Activated CD8-positive, alpha-beta T cell treated with anti-CD3 and anti-CD28 coated beads, Interleukin-2, amount 10 ng/mL, durations not matched to agents 7 days and 5 days (primary cell): ENCODE data around the gene ANKS1A. TPM values are rescaled to one million over a fixed set of nuclear protein-coding genes. Genes with fewer than 3 reads are reported as not detected.

ENCODE experiments used
- ATAC-seq: fragments of 150-1000 bp; cut with Tn5 transposase; one replicate; pipeline ENCODE4 v1.10.0; 2021; ENCODE audit warnings: moderate library complexity
- CTCF ChIA-PET: fragments of 350-600 bp; sonication (Branson Sonifier 250); formaldehyde crosslinking; loops from one replicate; lab custom pipeline; 2021; ENCODE audit warnings: antibody characterized with exemption; lab: Charles Lee
- POLR2A ChIA-PET: fragments of 350-600 bp; sonication (Branson Sonifier 250); formaldehyde crosslinking; loops from one replicate; lab custom pipeline; 2021; ENCODE audit warnings: antibody characterized with exemption; lab: Charles Lee
- DNase-seq: peaks from one replicate; pipeline ENCODE4 v3.0.0-alpha.2; 2020
- H3K27ac Mint-ChIP-seq: one replicate; pipeline ENCODE4 v1.8.0; 2021; ENCODE audit warnings: mild to moderate bottlenecking, mixed read lengths
- H3K27me3 Mint-ChIP-seq: one replicate; pipeline ENCODE4 v1.8.0; 2021; ENCODE audit warnings: low read depth, mixed read lengths
- H3K36me3 Mint-ChIP-seq: one replicate; pipeline ENCODE4 v1.8.0; 2021; ENCODE audit warnings: low read depth, mixed read lengths
- H3K4me1 Mint-ChIP-seq: one replicate; pipeline ENCODE4 v1.8.0; 2021; ENCODE audit warnings: low read depth, mixed read lengths
- H3K4me3 Mint-ChIP-seq: one replicate; pipeline ENCODE4 v1.8.0; 2021; ENCODE audit warnings: mild to moderate bottlenecking, mixed read lengths
- H3K9me3 Mint-ChIP-seq: one replicate; pipeline ENCODE4 v1.8.0; 2022; ENCODE audit warnings: mixed read lengths; ENCODE audit not compliant: insufficient read depth
- total RNA-seq, 2 experiments: library from RNA; stranded (reverse); gene quantifications; one replicate each; pipeline ENCODE4 v1.2.3, GENCODE V29; 2021

ANKS1A gene
- total RNA-seq, 2 experiments from 2014 or later, result 5.3 to 5.8 TPM

DNA sequence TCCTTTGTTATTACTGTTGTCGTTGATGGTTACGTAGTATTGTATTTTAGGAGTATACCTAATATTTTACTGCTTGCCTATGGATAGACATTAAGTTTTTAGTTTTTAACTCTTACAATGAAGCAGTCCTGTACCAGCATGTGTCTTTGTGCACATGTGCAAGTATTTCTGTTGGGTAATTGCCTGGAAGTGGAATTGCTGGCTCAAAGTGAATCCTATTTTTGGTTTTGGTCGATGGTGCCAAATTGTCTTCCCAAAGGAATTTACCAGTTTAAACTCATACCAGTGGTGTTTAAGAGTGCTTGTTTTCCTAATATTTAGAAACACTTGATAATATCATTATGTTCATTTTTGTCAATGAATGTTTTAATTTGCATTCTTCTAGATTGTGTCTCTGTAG, 75.5 kb downstream of the ANKS1A start:
- POLR2A ChIA-PET, result no interaction called here
- H3K27ac Mint-ChIP-seq, result no peak overlapping the region
- no peak overlapping the region for H3K4me3 Mint-ChIP-seq

DNA sequence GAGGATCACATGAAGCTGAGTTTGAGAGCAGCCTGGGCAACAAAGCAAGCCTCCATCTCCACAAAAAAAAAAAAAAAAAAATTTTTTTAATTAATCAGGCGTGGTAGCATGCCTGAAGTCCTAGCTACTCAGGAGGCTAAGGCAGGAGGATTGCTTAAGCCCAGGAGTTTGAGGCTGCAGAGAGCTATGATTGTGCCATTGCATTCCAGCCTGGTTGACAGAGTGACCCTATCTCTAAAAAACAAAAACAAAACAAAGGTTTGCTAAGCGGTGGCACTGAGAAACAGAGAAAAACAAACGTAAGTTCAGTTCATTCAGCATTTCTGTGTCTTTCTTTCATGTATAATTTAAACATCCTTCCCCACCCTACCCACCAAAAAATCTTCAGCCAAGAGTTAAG, 78.4 kb downstream of the ANKS1A start:
- POLR2A ChIA-PET, result no interaction called here
- no peak overlapping the region for H3K4me3 Mint-ChIP-seq

More for the DNA sequence above, 75.5 kb downstream of the ANKS1A start:
- CTCF ChIA-PET, result no interaction called here
- Mint-ChIP-seq H3K9me3 (no peaks in the 10 kb centered on the region), H3K27me3 (no peaks in the 10 kb centered on the region), H3K36me3 (no peaks in the 10 kb centered on the region), H3K4me1 (peaks cover 2% of the 10 kb centered on the region)
- ATAC-seq (no peak), DNase-seq (no peak)

DNA sequence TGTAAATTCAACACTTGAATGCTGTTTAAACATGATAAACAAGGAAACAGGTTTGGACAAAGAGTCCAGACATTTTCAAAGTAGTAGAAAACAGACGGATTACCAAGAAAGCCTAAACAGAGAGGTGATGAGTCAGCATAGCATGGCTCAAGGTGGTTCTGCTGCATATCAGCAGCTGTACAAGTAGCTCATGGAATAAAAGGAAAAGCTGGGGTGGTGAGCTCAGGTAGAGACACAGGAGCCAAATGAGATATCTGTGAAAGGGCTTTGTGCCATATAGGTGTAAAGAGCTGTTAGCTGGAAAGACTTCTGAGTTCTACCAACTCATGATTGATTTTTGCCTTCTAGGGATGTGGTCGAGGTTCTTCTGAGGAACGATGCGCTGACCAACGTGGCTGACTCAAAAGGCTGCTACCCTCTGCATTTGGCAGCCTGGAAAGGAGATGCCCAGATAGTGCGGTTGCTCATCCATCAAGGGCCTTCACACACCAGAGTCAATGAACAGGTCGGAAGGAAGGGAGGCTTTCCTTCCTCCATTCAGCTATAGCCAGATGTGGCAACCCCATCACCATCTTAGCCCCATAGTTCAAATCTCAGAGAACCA, 80.7 kb downstream of the ANKS1A start:
- H3K4me3 Mint-ChIP-seq, result no peak overlapping the region
- no peaks in the 10 kb centered on the region for H3K9me3 Mint-ChIP-seq
- no peak overlapping the region for H3K27ac Mint-ChIP-seq
- DNase-seq (no peak), ATAC-seq (no peak)
- H3K36me3 Mint-ChIP-seq, result no peaks in the 10 kb centered on the region
- CTCF ChIA-PET, result interaction anchor here (1.7 to 1.9 kb wide), 2 partner anchors 18 to 271 kb away, joined by 4 to 5 read pairs; no protein-coding TSS in a partner anchor
- peaks cover 2% of the 10 kb centered on the region for H3K27me3 Mint-ChIP-seq
- peaks cover 9% of the 10 kb centered on the region for H3K4me1 Mint-ChIP-seq
- POLR2A ChIA-PET, result no interaction called here

More for the DNA sequence above, 78.4 kb downstream of the ANKS1A start:
- CTCF ChIA-PET, result no interaction called here
- no peaks in the 10 kb centered on the region for H3K36me3 Mint-ChIP-seq
- peaks cover 9% of the 10 kb centered on the region for H3K4me1 Mint-ChIP-seq
- H3K9me3 Mint-ChIP-seq, result no peaks in the 10 kb centered on the region
- H3K27me3 Mint-ChIP-seq, result no peaks in the 10 kb centered on the region
- ATAC-seq (no peak), DNase-seq (no peak)
- no peak overlapping the region for H3K27ac Mint-ChIP-seq

DNA sequence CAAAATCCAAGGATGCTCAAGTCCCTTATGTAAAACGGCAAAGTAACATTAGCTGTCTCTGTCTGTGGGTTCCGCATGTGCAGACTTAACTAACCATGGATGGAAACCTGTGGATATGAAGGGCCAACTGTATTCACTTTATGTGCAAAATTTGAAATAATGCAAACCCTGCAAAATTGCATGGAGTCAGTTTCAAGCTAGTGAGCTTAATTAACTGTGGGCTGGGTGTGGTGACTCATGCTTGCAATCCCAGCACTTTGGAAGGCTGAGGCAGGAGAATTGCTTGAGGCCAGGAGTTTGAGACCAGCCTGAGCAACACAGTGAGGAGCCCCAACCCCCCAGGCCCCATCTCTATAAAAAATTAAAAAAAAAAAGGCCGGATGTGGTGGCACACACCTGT, 81.4 kb downstream of the ANKS1A start:
- Mint-ChIP-seq H3K36me3 (no peaks in the 10 kb centered on the region), H3K27me3 (peaks cover 2% of the 10 kb centered on the region), H3K9me3 (no peaks in the 10 kb centered on the region), H3K27ac (no peak overlapping the region), H3K4me3 (no peak overlapping the region), H3K4me1 (peaks cover 9% of the 10 kb centered on the region)
- ChIA-PET CTCF (interaction anchor here (1.9 kb wide), 1 partner anchor 271 kb away, joined by 4 read pairs; no protein-coding TSS in a partner anchor), POLR2A (interaction anchor here (0.6 kb wide), 1 partner anchor 127 kb away, joined by 5 read pairs; no protein-coding TSS in a partner anchor)
- DNase-seq, result no peak
- ATAC-seq, result no peak

DNA sequence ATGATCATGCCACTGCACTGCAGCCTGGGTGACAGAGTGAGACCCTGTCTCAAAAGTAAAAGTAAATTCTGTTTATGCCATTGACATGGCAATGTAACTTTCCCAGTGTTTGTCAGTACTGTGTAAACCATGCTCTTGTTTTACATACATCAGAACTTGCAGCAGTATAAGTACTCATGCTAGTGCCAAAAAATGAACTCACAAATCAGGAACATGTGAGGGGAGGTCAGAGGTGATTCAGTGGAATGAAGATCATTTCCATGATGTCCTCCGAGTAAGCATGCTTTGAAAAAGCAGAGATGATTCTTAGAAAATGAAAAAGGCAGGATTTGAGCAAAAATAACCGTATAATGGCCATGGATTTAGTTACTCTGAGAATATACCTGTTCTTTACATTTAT, 81.9 kb downstream of the ANKS1A start:
- ChIA-PET CTCF (interaction anchor here (1.9 to 3.2 kb wide), 2 partner anchors 16 to 270 kb away, joined by 4 to 13 read pairs; no protein-coding TSS in a partner anchor), POLR2A (interaction anchor here (0.6 kb wide), 1 partner anchor 127 kb away, joined by 5 read pairs; no protein-coding TSS in a partner anchor)
- no peak overlapping the region for H3K4me3 Mint-ChIP-seq
- H3K27ac Mint-ChIP-seq, result no peak overlapping the region
- no peaks in the 10 kb centered on the region for H3K36me3 Mint-ChIP-seq
- peaks cover 9% of the 10 kb centered on the region for H3K4me1 Mint-ChIP-seq
- no peak for DNase-seq
- peaks cover 2% of the 10 kb centered on the region for H3K27me3 Mint-ChIP-seq
- no peak for ATAC-seq
- H3K9me3 Mint-ChIP-seq, result no peaks in the 10 kb centered on the region

DNA sequence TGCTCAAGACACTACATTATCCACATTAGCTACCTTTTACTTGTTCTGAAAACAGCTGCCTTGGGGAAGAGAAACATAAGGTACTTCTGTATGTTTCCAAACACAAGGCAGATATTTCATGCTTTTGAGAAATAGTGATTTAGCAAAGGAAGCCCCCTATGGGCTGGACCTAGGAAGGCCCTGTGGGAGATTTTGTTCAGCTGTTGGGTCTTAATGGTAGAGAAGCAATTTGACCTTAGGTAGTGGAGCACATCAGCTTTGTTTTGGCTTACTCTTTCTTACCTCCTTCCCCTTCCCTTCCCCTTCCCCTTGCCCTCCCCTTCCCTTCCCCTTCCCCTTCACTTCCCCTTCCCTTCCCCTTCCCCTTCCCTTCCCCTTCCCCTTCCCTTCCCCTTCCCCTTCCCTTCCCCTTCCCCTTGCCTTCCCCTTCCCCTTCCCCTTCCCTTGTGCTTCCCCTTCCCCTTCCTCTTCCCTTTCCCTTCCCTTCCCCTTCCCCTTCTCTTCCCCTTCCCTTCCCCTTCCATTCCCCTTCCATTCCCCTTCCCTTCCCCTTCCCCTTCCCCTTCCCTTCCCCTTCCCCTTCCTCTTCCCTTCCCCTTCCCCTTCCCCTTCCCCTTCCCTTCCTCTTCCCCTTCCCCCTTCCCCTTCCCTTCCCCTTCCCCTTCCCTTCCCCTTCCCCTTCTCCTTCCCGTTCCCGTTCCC, 84.6 kb downstream of the ANKS1A start:
- Mint-ChIP-seq H3K4me3 (no peak overlapping the region), H3K4me1 (peaks cover 9% of the 10 kb centered on the region), H3K27me3 (peaks cover 2% of the 10 kb centered on the region), H3K27ac (no peak overlapping the region), H3K9me3 (no peaks in the 10 kb centered on the region), H3K36me3 (no peaks in the 10 kb centered on the region)
- no peak for DNase-seq
- ATAC-seq, result no peak
- ChIA-PET CTCF (interaction anchor here (0.8 to 3.2 kb wide), 4 partner anchors 13 to 173 kb away, joined by 3 to 13 read pairs (median 4); partner anchors contain the start of genes ANKS1A and TAF11), POLR2A (no interaction called here)

DNA sequence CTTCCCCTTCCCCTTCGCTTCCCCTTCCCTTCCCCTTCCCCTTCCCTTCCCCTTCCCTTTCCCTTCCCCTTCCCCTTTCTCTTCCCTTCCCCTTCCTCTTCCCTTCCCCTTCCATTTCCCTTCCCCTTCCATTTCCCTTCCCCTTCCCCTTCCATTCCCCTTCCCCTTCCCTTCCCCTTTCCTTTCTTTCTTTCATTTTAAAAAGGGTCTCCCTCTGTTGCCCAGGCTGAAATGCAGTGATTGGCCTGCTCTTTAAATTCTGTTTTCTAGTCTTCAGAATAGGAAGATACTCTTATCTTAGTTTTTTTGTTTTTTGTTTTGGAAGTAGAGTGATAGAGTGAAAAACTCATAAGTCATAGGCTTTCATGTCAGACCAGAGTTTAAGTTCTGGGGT, 85.2 kb downstream of the ANKS1A start:
- Mint-ChIP-seq H3K9me3 (no peaks in the 10 kb centered on the region), H3K4me1 (peaks cover 9% of the 10 kb centered on the region), H3K27me3 (peaks cover 2% of the 10 kb centered on the region), H3K36me3 (no peaks in the 10 kb centered on the region), H3K4me3 (no peak overlapping the region), H3K27ac (no peak overlapping the region)
- no peak for DNase-seq
- ChIA-PET CTCF (interaction anchor here (3.2 kb wide), 1 partner anchor 12 kb away, joined by 12 read pairs; no protein-coding TSS in a partner anchor), POLR2A (no interaction called here)
- ATAC-seq, result no peak

DNA sequence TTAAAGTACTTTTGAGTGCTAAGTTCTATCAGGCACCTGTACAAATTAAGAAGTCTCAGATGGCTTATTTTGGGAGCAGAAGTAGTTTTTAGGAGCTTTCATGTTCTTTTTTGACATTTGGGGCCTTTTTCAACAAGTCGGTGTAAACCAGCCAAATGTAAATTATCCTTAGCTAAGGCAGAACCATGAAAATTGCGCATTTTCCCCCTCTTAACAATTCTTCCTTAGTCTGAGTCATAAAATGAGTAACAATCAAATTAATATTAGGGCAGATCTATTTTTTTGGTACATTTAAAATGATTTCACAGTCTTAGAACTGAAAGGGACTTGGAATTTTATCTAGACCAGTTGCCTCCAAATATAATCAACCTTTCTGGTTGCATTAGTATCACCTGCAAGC, 87.2 kb downstream of the ANKS1A start:
- ATAC-seq (no peak), DNase-seq (no peak)
- Mint-ChIP-seq H3K9me3 (no peaks in the 10 kb centered on the region), H3K4me1 (no peaks in the 10 kb centered on the region), H3K4me3 (no peak overlapping the region), H3K27me3 (peaks cover 2% of the 10 kb centered on the region), H3K27ac (no peak overlapping the region), H3K36me3 (no peaks in the 10 kb centered on the region)
- ChIA-PET POLR2A (no interaction called here), CTCF (interaction anchor here (1.1 to 3.2 kb wide), 2 partner anchors 10 to 228 kb away, joined by 3 to 12 read pairs; no protein-coding TSS in a partner anchor)

DNA sequence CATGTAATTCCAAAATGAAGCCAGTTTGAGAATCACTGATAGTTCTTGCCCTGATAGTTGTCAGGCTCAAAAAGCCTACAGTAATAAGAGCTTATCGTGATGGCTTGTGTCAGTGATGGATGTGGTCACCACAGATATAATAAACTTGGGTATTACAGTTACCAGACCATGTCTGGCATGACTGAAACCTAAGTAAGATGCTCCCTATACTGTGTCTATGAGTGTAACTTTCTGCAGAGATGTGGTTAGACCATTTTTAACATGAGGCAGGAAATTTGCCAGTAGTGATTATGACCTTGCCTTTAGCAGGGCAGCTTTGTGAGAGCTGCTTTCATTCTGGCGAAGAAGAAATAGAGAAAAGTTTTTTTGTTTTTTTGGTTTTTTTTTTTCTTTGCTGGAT, 90.2 kb downstream of the ANKS1A start:
- CTCF ChIA-PET, result interaction anchor here (1.1 to 1.6 kb wide), 3 partner anchors 9 to 160 kb away, joined by 4 read pairs; no protein-coding TSS in a partner anchor
- Mint-ChIP-seq H3K36me3 (no peaks in the 10 kb centered on the region), H3K27ac (no peak overlapping the region), H3K9me3 (no peaks in the 10 kb centered on the region), H3K4me3 (no peak overlapping the region), H3K4me1 (no peaks in the 10 kb centered on the region), H3K27me3 (peaks cover 2% of the 10 kb centered on the region)
- POLR2A ChIA-PET, result interaction anchor here (0.6 kb wide), 1 partner anchor 158 kb away, joined by 3 read pairs; no protein-coding TSS in a partner anchor
- no peak for ATAC-seq
- no peak for DNase-seq

DNA sequence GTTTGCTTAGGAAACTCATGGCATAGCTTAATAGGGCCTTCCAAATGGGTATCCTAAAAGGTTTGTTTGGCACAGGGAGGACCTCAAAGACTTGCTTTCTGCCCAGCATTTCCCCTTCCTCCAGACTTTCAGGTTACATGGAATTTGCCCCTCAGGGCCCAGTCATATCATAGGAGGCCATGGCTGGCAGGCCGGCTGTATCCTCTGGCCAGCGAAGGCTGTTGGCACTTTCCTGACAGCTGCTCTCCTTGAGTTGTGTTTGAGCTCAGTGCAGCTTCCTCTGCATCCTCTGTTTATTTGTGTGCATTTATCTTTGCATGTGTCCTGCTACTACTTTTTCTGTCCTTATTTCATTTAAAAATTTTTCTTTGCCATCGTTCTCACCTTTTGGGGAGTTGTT, 90.9 kb downstream of the ANKS1A start:
- ChIA-PET CTCF (interaction anchor here (0.6 to 1.6 kb wide), 4 partner anchors 8 to 225 kb away, joined by 3 to 4 read pairs (median 4); no protein-coding TSS in a partner anchor), POLR2A (no interaction called here)
- Mint-ChIP-seq H3K4me1 (no peaks in the 10 kb centered on the region), H3K27ac (no peak overlapping the region), H3K9me3 (no peaks in the 10 kb centered on the region), H3K36me3 (no peaks in the 10 kb centered on the region), H3K27me3 (no peaks in the 10 kb centered on the region), H3K4me3 (no peak overlapping the region)
- no peak for DNase-seq
- no peak for ATAC-seq

DNA sequence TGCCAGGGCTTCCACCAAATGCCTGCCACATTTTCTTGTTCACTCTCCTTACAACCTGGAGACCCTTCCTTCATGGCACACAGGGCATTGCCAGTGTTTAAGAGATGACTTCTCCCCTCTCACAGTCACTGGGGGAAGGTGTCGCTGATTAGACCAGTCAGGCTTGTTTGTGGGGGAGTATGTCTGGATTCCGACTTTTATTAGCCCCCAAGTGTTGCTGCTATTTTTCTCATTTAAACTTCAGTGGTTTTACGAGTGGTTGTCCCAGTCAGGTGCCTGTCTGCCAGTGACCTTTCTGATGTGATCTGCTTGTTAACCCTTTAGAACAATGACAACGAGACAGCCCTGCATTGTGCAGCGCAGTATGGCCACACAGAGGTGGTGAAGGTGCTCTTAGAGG, 92.3 kb downstream of the ANKS1A start:
- Mint-ChIP-seq H3K4me1 (no peaks in the 10 kb centered on the region), H3K27ac (no peak overlapping the region)

DNA sequence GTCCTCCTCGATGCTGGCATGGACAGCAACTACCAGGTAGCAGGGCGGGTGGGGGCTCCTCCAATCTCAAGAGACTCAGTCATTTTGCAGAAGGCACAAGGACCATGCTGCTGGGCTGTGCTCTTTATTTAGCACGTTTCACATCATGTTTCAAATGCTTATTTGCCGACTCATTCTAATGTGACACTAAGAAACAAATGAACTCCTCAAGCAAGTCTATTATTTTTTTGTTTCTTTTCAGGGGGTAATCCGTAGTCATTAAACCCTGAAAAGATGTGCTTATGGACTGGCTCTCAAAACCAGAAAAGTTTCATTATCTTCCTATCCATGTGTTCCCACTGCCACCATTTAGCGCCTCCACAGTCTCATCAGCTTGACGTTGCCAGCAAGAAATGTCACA, 92.9 kb downstream of the ANKS1A start:
- CTCF ChIA-PET, result interaction anchor here (0.9 kb wide), 1 partner anchor 67 kb away, joined by 3 read pairs; no protein-coding TSS in a partner anchor
- Mint-ChIP-seq H3K9me3 (no peaks in the 10 kb centered on the region), H3K4me3 (no peak overlapping the region), H3K27ac (no peak overlapping the region), H3K36me3 (no peaks in the 10 kb centered on the region), H3K4me1 (no peaks in the 10 kb centered on the region), H3K27me3 (no peaks in the 10 kb centered on the region)
- POLR2A ChIA-PET, result no interaction called here
- DNase-seq, result no peak
- no peak for ATAC-seq

More for the DNA sequence above, 92.3 kb downstream of the ANKS1A start:
- Mint-ChIP-seq H3K4me3 (no peak overlapping the region), H3K9me3 (no peaks in the 10 kb centered on the region), H3K36me3 (no peaks in the 10 kb centered on the region), H3K27me3 (no peaks in the 10 kb centered on the region)
- CTCF ChIA-PET, result no interaction called here
- POLR2A ChIA-PET, result no interaction called here
- ATAC-seq (no peak), DNase-seq (no peak)
